H9 (cell line): ENCODE results near the gene CPT1B. TPM values are rescaled to one million over a fixed set of nuclear protein-coding genes. Genes with fewer than 3 reads are reported as not detected.

Experiments used
- DNase-seq: peaks from one replicate; pipeline ENCODE4 v3.0.0-alpha.2; 2017
- H2AFZ ChIP-seq: one replicate; pipeline ENCODE4 v1.6.1; 2013; ENCODE audit warnings: mild to moderate bottlenecking, low read length, control low read depth, moderate library complexity
- H2AK5ac ChIP-seq: 2 replicates; pipeline ENCODE4 v1.6.1; 2013; ENCODE audit warnings: low read length, control low read depth, mixed read lengths; ENCODE audit not compliant: insufficient read length
- H2BK120ac ChIP-seq: one replicate; pipeline ENCODE4 v1.6.1; 2013; ENCODE audit warnings: low read depth, mild to moderate bottlenecking, low read length, control low read depth, inconsistent platforms; ENCODE audit not compliant: poor library complexity, severe bottlenecking
- H2BK12ac ChIP-seq: 2 replicates; pipeline ENCODE4 v1.6.1; 2013; ENCODE audit warnings: low read length, control low read depth, mixed read lengths, low read depth; ENCODE audit not compliant: insufficient read length
- H2BK15ac ChIP-seq: 2 replicates; pipeline ENCODE4 v1.6.1; 2013; ENCODE audit warnings: low read depth, low read length, control low read depth
- H2BK20ac ChIP-seq: one replicate; pipeline ENCODE4 v1.6.1; 2013; ENCODE audit warnings: low read depth, mild to moderate bottlenecking, low read length, control low read depth, inconsistent platforms; ENCODE audit not compliant: poor library complexity, severe bottlenecking
- H2BK5ac ChIP-seq: 2 replicates; pipeline ENCODE4 v1.6.1; 2013; ENCODE audit warnings: low read length, control low read depth, mixed read lengths; ENCODE audit not compliant: insufficient read length
- H3K14ac ChIP-seq: 2 replicates; pipeline ENCODE4 v1.6.1; 2013; ENCODE audit warnings: low read length, control low read depth; ENCODE audit not compliant: insufficient read depth
- H3K18ac ChIP-seq: 2 replicates; pipeline ENCODE4 v1.6.1; 2013; ENCODE audit warnings: low read depth, mild to moderate bottlenecking, mixed read lengths, low read length, control low read depth; ENCODE audit not compliant: insufficient read length
- H3K23ac ChIP-seq: 2 replicates; pipeline ENCODE4 v1.6.1; 2013; ENCODE audit warnings: low read length, control low read depth, mixed read lengths, low read depth; ENCODE audit not compliant: insufficient read length
- H3K23me2 ChIP-seq: 2 replicates; pipeline ENCODE4 v1.6.1; 2013; ENCODE audit warnings: low read depth, mild to moderate bottlenecking, mixed read lengths, low read length, control low read depth; ENCODE audit not compliant: insufficient read length, poor library complexity, severe bottlenecking
- H3K27ac ChIP-seq: 2 replicates; pipeline ENCODE4 v1.5.1; 2013; ENCODE audit warnings: low read length, control low read depth, mixed read lengths, low read depth; ENCODE audit not compliant: insufficient read length
- H3K27me3 ChIP-seq: 2 replicates; pipeline ENCODE4 v1.6.1; 2013; ENCODE audit warnings: low read length, control low read depth, inconsistent platforms; ENCODE audit not compliant: insufficient read depth
- H3K4ac ChIP-seq: 2 replicates; pipeline ENCODE4 v1.6.1; 2013; ENCODE audit warnings: low read depth, mild to moderate bottlenecking, control low read depth, inconsistent platforms, low read length, moderate library complexity
- H3K4me1 ChIP-seq: 2 replicates; pipeline ENCODE4 v1.6.1; 2013; ENCODE audit warnings: low read length, control low read depth, inconsistent platforms; ENCODE audit not compliant: insufficient read depth
- H3K4me2 ChIP-seq: 2 replicates; pipeline ENCODE4 v1.6.1; 2013; ENCODE audit warnings: low read length, control low read depth, mixed read lengths; ENCODE audit not compliant: insufficient read length, insufficient read depth
- H3K56ac ChIP-seq: 2 replicates; pipeline ENCODE4 v1.6.1; 2013; ENCODE audit warnings: low read depth, mild to moderate bottlenecking, mixed read lengths, low read length, control low read depth; ENCODE audit not compliant: insufficient read length
- H3K79me1 ChIP-seq: 2 replicates; pipeline ENCODE4 v1.6.1; 2013; ENCODE audit warnings: low read depth, mild to moderate bottlenecking, moderate library complexity, low read length, control low read depth, inconsistent platforms; ENCODE audit not compliant: insufficient read depth, poor library complexity, severe bottlenecking
- H3K79me2 ChIP-seq: 2 replicates; pipeline ENCODE4 v1.6.1; 2013; ENCODE audit warnings: low read length, control low read depth, inconsistent platforms; ENCODE audit not compliant: insufficient read depth
- H3K9ac ChIP-seq: 2 replicates; pipeline ENCODE4 v1.6.1; 2013; ENCODE audit warnings: low read length, control low read depth, mixed read lengths; ENCODE audit not compliant: insufficient read length; ENCODE audit errors: extremely low read depth
- H3K9me3 ChIP-seq: one replicate; pipeline ENCODE4 v1.6.1; 2013; ENCODE audit warnings: low read depth, low read length, inconsistent platforms; ENCODE audit not compliant: control insufficient read depth
- H3T11ph ChIP-seq: one replicate; pipeline ENCODE4 v1.6.1; 2013; ENCODE audit warnings: mild to moderate bottlenecking, low read length, control low read depth, inconsistent platforms
- H4K20me1 ChIP-seq: one replicate; pipeline ENCODE4 v1.6.1; 2013; ENCODE audit not compliant: control insufficient read depth, insufficient read length, insufficient read depth
- H4K5ac ChIP-seq: 2 replicates; pipeline ENCODE4 v1.6.1; 2013; ENCODE audit warnings: low read depth, mild to moderate bottlenecking, mixed read lengths, low read length, control low read depth; ENCODE audit not compliant: insufficient read length
- H4K8ac ChIP-seq: replicated peaks from 2 replicates; pipeline ENCODE4 v1.6.1; 2013; ENCODE audit warnings: low read length, control low read depth, mixed read lengths, low read depth; ENCODE audit not compliant: insufficient read length
- H4K91ac ChIP-seq: 2 replicates; pipeline ENCODE4 v1.6.1; 2013; ENCODE audit warnings: low read depth, mild to moderate bottlenecking, moderate library complexity, mixed read lengths, low read length, control low read depth; ENCODE audit not compliant: insufficient read length
- H3K27ac Mint-ChIP-seq, 3 experiments: 2 replicates in 2 of 3; 3 replicates in 1 of 3; pipeline ENCODE4 v1.8.0; 2020 to 2021; ENCODE audit warnings: mixed read lengths in 3 of 3, mild to moderate bottlenecking in 1 of 3, moderate library complexity in 1 of 3
- H3K27me3 Mint-ChIP-seq: 2 replicates; pipeline ENCODE4 v1.8.0; 2021; ENCODE audit warnings: low read depth, mild to moderate bottlenecking, moderate library complexity, mixed read lengths
- H3K36me3 Mint-ChIP-seq, 3 experiments: 2 replicates in 2 of 3; 3 replicates in 1 of 3; pipeline ENCODE4 v1.8.0; 2020 to 2021; ENCODE audit warnings: low read depth in 3 of 3, mixed read lengths in 3 of 3; ENCODE audit not compliant: insufficient read depth in 1 of 3
- H3K4me1 Mint-ChIP-seq, 2 experiments: 2 replicates each; pipeline ENCODE4 v1.8.0; 2020; ENCODE audit warnings: mixed read lengths in 2 of 2
- H3K4me3 Mint-ChIP-seq, 2 experiments: 2 replicates in 1 of 2; 3 replicates in 1 of 2; pipeline ENCODE4 v1.8.0; 2020 to 2021; ENCODE audit warnings: mild to moderate bottlenecking in 2 of 2, mixed read lengths in 2 of 2, moderate library complexity in 1 of 2
- H3K9me3 Mint-ChIP-seq, 2 experiments: 2 replicates in 1 of 2; 3 replicates in 1 of 2; pipeline ENCODE4 v1.8.0; 2020; ENCODE audit warnings: mild to moderate bottlenecking in 2 of 2, mixed read lengths in 2 of 2, moderate library complexity in 1 of 2
- CTCF ChIP-seq: fragments of 200-600 bp; sonication (generic); conservative IDR thresholded peaks from 3 replicates; pipeline ENCODE4 v1.8.0; 2021; ENCODE audit warnings: antibody characterized with exemption, mild to moderate bottlenecking
- WGBS: extraction: QIAGEN DNeasy Blood & Tissue Kit; methylation state at CpG from one replicate; pipeline ENCODE4 v1.1.7; 2013; ENCODE audit warnings: missing lambda C conversion rate, low lambda C conversion rate, mixed read lengths; ENCODE audit not compliant: insufficient read length; ENCODE audit errors: extremely low coverage; 5-methylcytosine and 5-hydroxymethylcytosine counted together
- total RNA-seq: library from RNA; stranded (reverse); gene quantifications from 2 replicates; pipeline ENCODE4 v1.2.1, GENCODE V29; 2021

The CPT1B gene
- total RNA-seq, 1 experiment from 2014 or later: 65.7 TPM

DNA sequence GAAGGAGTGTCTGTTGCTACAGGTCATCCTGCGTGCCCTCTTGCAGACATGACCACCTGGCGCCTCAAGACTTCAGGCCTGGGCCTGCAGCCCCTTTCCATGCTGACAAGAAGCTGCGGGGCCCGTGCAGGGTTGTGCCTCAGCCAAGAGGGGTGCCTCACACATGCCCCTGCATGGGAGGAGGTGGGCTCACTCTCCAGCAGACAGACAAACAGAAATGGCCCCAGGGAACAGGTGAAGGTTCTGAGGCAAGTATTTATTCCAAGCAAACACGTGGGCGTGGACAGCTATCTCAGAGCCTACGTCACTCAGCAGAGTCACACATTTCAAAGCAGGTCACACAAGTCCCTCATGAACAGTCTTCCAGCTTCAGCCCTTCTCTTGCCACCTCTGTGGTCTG is 9.6 kb downstream of the CPT1B start:
- H3K23me2 ChIP-seq: no peaks in the 10 kb centered on the region
- no peak overlapping the region for H3K14ac ChIP-seq
- no peak overlapping the region for H2BK12ac ChIP-seq
- WGBS: no CpG with 5 or more reads among the region's 7 CpGs
- no peak overlapping the region for H3K4ac ChIP-seq
- no peak overlapping the region for H3T11ph ChIP-seq
- H2BK15ac ChIP-seq: no peak overlapping the region
- Mint-ChIP-seq H3K27me3 (peaks cover 9% of the 10 kb centered on the region), H3K9me3 (no peaks in the 10 kb centered on the region), H3K36me3 (peaks cover 13 to 58% (median 50%) of the 10 kb centered on the region in 3 experiments; a peak in 6 of 7 replicates), H3K4me1 (peaks cover under 1% of the 10 kb centered on the region in 2 experiments; a peak in 2 of 4 replicates), H3K27ac (no peak overlapping the region), H3K4me3 (no peak overlapping the region)
- no peak overlapping the region for H3K23ac ChIP-seq
- H2BK20ac ChIP-seq: no peak overlapping the region
- no peak overlapping the region for H2AK5ac ChIP-seq
- H3K4me2 ChIP-seq: no peak overlapping the region
- no peak overlapping the region for H3K56ac ChIP-seq
- H2BK120ac ChIP-seq: no peak overlapping the region
- no peak overlapping the region for H4K8ac ChIP-seq
- no peak for DNase-seq
- H3K9ac ChIP-seq: no peak overlapping the region
- H3K27me3 ChIP-seq: no peaks in the 10 kb centered on the region
- no peaks in the 10 kb centered on the region for H3K79me1 ChIP-seq
- TF ChIP-seq CTCF: no peak
- no peak overlapping the region for H2BK5ac ChIP-seq
- H3K18ac ChIP-seq: no peak overlapping the region
- H2AFZ ChIP-seq: no peak overlapping the region
- no peaks in the 10 kb centered on the region for H3K4me1 ChIP-seq
- no peak overlapping the region for H4K91ac ChIP-seq
- no peaks in the 10 kb centered on the region for H4K20me1 ChIP-seq
- no peak overlapping the region for H4K5ac ChIP-seq
- H3K27ac ChIP-seq: no peak overlapping the region
- no peaks in the 10 kb centered on the region for H3K79me2 ChIP-seq
- no peaks in the 10 kb centered on the region for H3K9me3 ChIP-seq
